H1 (cell line): ENCODE results near the gene GOLPH3L. TPM values are rescaled to one million over a fixed set of nuclear protein-coding genes. Genes with fewer than 3 reads are reported as not detected.
"Not testable (repeated sequence)": the region's sequence is repeated elsewhere in the genome, so short reads cannot be mapped to it uniquely, and the experiment has no call there.

ENCODE experiments used
- CTCF ChIA-PET: fragments of 300-600 bp; sonication (Branson Sonifier 250); formaldehyde crosslinking; loops from one replicate; lab custom pipeline; 2021; ENCODE audit not compliant: partially characterized antibody; lab: Charles Lee
- POLR2A ChIA-PET: fragments of 300-600 bp; sonication (Branson Sonifier 250); formaldehyde crosslinking; loops from one replicate; lab custom pipeline; 2021; ENCODE audit warnings: inconsistent platforms; ENCODE audit not compliant: partially characterized antibody; lab: Charles Lee
- DNase-seq, 2 experiments: peaks; one replicate each; pipeline versions ENCODE4 v3.0.0 to v3.0.0-alpha.2; 2010 to 2022; ENCODE audit warnings: low spot score in 2 of 2, low read depth in 1 of 2, mixed read lengths in 1 of 2
- FAIRE-seq: peaks from 2 replicates; lab custom pipeline; 2011; peaks lifted over from hg19 to GRCh38; lab: Jason Lieb, UNC
- H2AFZ ChIP-seq: 2 replicates; pipeline ENCODE4 v1.8.1; 2012; ENCODE audit warnings: low read length, inconsistent platforms
- H2AK5ac ChIP-seq: 2 replicates; pipeline ENCODE4 v1.6.1; 2013; ENCODE audit warnings: low read depth, low read length
- H2BK120ac ChIP-seq: replicated peaks from 2 replicates; pipeline ENCODE3; 2013; ENCODE audit warnings: low read depth, low read length, inconsistent platforms
- H2BK12ac ChIP-seq: 2 replicates; pipeline ENCODE4 v1.6.1; 2013; ENCODE audit warnings: low read depth, low read length
- H2BK15ac ChIP-seq: 2 replicates; pipeline ENCODE4 v1.6.1; 2013; ENCODE audit warnings: low read length
- H2BK20ac ChIP-seq: 2 replicates; pipeline ENCODE4 v1.6.1; 2013; ENCODE audit warnings: low read length
- H2BK5ac ChIP-seq: 2 replicates; pipeline ENCODE4 v1.6.1; 2013; ENCODE audit warnings: low read depth, low read length
- H3K14ac ChIP-seq: 2 replicates; pipeline ENCODE4 v1.6.1; 2013; ENCODE audit warnings: inconsistent platforms; ENCODE audit not compliant: insufficient read length
- H3K18ac ChIP-seq: 2 replicates; pipeline ENCODE4 v1.6.1; 2013; ENCODE audit warnings: low read length; ENCODE audit errors: extremely low read depth
- H3K23ac ChIP-seq: 2 replicates; pipeline ENCODE4 v1.6.1; 2013; ENCODE audit warnings: inconsistent platforms; ENCODE audit not compliant: insufficient read length
- H3K23me2 ChIP-seq: 2 replicates; pipeline ENCODE4 v1.6.1; 2013; ENCODE audit warnings: low read depth, low read length
- H3K27ac ChIP-seq: 2 replicates; pipeline ENCODE4 v1.6.1; 2011; ENCODE audit warnings: low read depth, low read length, inconsistent platforms
- H3K27me3 ChIP-seq, 4 experiments: replicated peaks in 1 of 4; 1 replicate in 1 of 4; 2 replicates in 3 of 4; pipeline versions ENCODE4 v1.6.1 to v1.8.1; 2011 to 2013; ENCODE audit warnings: low read length in 3 of 4, mild to moderate bottlenecking in 3 of 4, inconsistent platforms in 2 of 4, mixed read lengths in 2 of 4, moderate library complexity in 1 of 4; ENCODE audit not compliant: control insufficient read depth in 3 of 4, insufficient read depth in 3 of 4; ENCODE audit errors: extremely low read depth in 1 of 4
- H3K36me3 ChIP-seq, 4 experiments: 2 replicates each; pipeline versions ENCODE4 v1.6.1 to v1.8.1; 2011 to 2013; ENCODE audit warnings: mild to moderate bottlenecking in 4 of 4, low read length in 3 of 4, moderate library complexity in 2 of 4, control low read depth in 1 of 4, inconsistent platforms in 1 of 4; ENCODE audit not compliant: insufficient read depth in 4 of 4, control insufficient read depth in 2 of 4
- H3K4ac ChIP-seq: replicated peaks from 2 replicates; pipeline ENCODE3; 2013; ENCODE audit warnings: low read length, low read depth, mixed read lengths, inconsistent platforms; ENCODE audit not compliant: insufficient read length
- H3K4me1 ChIP-seq, 4 experiments: replicated peaks in 1 of 4; 1 replicate in 1 of 4; 2 replicates in 3 of 4; pipeline versions ENCODE4 v1.6.1 to v1.8.1; 2011 to 2013; ENCODE audit warnings: low read length in 3 of 4, inconsistent platforms in 2 of 4, mixed read lengths in 1 of 4; ENCODE audit not compliant: insufficient read depth in 4 of 4, control insufficient read depth in 3 of 4
- H3K4me2 ChIP-seq, 2 experiments: 2 replicates each; pipeline versions ENCODE4 v1.6.1 to v1.8.1; 2011 to 2013; ENCODE audit warnings: low read depth in 2 of 2, low read length in 2 of 2, control low read depth in 1 of 2, inconsistent platforms in 1 of 2, mild to moderate bottlenecking in 1 of 2; ENCODE audit not compliant: insufficient read depth in 1 of 2
- H3K4me3 ChIP-seq, 4 experiments: fragments of 200-600, 300-600 bp in 1 of 4; sonication (generic), shearing (Covaris generic), sonication (Bioruptor Twin) in 1 of 4; 2 replicates each; pipeline versions ENCODE4 v1.5.1 to v1.8.1; 2011 to 2016; ENCODE audit warnings: low read length in 4 of 4, low read depth in 3 of 4, control low read depth in 2 of 4, inconsistent platforms in 2 of 4, mild to moderate bottlenecking in 2 of 4, mixed read lengths in 1 of 4, moderate library complexity in 1 of 4; ENCODE audit not compliant: insufficient read depth in 2 of 4; ENCODE audit errors: extremely low read depth in 1 of 4
- H3K56ac ChIP-seq: replicated peaks from 2 replicates; pipeline ENCODE3; 2013; ENCODE audit warnings: low read depth, mild to moderate bottlenecking, mixed read lengths, low read length, inconsistent platforms; ENCODE audit not compliant: insufficient read length
- H3K79me1 ChIP-seq: 2 replicates; pipeline ENCODE4 v1.6.1; 2013; ENCODE audit warnings: low read depth, low read length, control low read depth
- H3K79me2 ChIP-seq, 2 experiments: 2 replicates each; pipeline versions ENCODE4 v1.6.1 to v1.8.1; 2012 to 2013; ENCODE audit warnings: low read length in 2 of 2, mild to moderate bottlenecking in 2 of 2, inconsistent platforms in 1 of 2; ENCODE audit not compliant: insufficient read depth in 2 of 2, control insufficient read depth in 1 of 2
- H3K9ac ChIP-seq, 4 experiments: replicated peaks in 1 of 4; 1 replicate in 1 of 4; 2 replicates in 3 of 4; pipeline versions ENCODE4 v1.6.1 to v1.8.1; 2011 to 2013; ENCODE audit warnings: low read depth in 3 of 4, low read length in 3 of 4, control low read depth in 2 of 4, mild to moderate bottlenecking in 2 of 4, moderate library complexity in 2 of 4, inconsistent platforms in 1 of 4; ENCODE audit errors: extremely low read depth in 1 of 4
- H3K9me3 ChIP-seq, 2 experiments: 2 replicates each; pipeline versions ENCODE4 v1.6.1 to v1.8.1; 2012 to 2013; ENCODE audit warnings: mild to moderate bottlenecking in 2 of 2, moderate library complexity in 2 of 2, control low read depth in 1 of 2, inconsistent platforms in 1 of 2, low read depth in 1 of 2, low read length in 1 of 2, mixed read lengths in 1 of 2; ENCODE audit not compliant: insufficient read depth in 2 of 2
- H4K20me1 ChIP-seq, 2 experiments: replicated peaks in 1 of 2; 2 replicates each; pipeline versions ENCODE3 to v1.8.1; 2011 to 2013; ENCODE audit warnings: inconsistent platforms in 2 of 2, low read length in 2 of 2, mild to moderate bottlenecking in 1 of 2; ENCODE audit not compliant: insufficient read depth in 2 of 2, control insufficient read depth in 1 of 2
- H4K5ac ChIP-seq: 2 replicates; pipeline ENCODE4 v1.6.1; 2013; ENCODE audit warnings: low read length, low read depth, mixed read lengths, inconsistent platforms; ENCODE audit not compliant: insufficient read length
- H4K8ac ChIP-seq: 2 replicates; pipeline ENCODE4 v1.8.0; 2013; ENCODE audit warnings: mild to moderate bottlenecking, moderate library complexity, low read length, inconsistent platforms; ENCODE audit not compliant: insufficient read depth; ENCODE audit errors: extremely low read depth
- H4K91ac ChIP-seq: replicated peaks from 2 replicates; pipeline ENCODE3; 2013; ENCODE audit warnings: low read length, mixed read lengths, inconsistent platforms; ENCODE audit not compliant: insufficient read length
- WGBS, 2 experiments: shearing (Covaris generic) in 1 of 2; methylation state at CpG; one replicate each; pipeline versions ENCODE4 v1.1.6 to v1.1.7; 2013 to 2015; ENCODE audit warnings: low lambda C conversion rate in 2 of 2, mixed read lengths in 2 of 2, inconsistent platforms in 1 of 2, low coverage in 1 of 2, missing lambda C conversion rate in 1 of 2; ENCODE audit not compliant: insufficient replicate concordance in 2 of 2, insufficient coverage in 1 of 2, insufficient read length in 1 of 2; ENCODE audit errors: extremely low coverage in 1 of 2, missing lambda C conversion rate in 1 of 2; 5-methylcytosine and 5-hydroxymethylcytosine counted together
- polyA plus RNA-seq, 7 experiments: library from polyadenylated mRNA; depleted of rRNA in 3 of 7; stranded (reverse) in 5 of 7; unstranded in 2 of 7; fragments of >200 nt in 5 of 7; fragments of 200-250 nt in 2 of 7; gene quantifications; 1 replicate in 5 of 7; 2 replicates in 1 of 7; 4 replicates in 1 of 7; pipeline versions ENCODE4 v1.2.1 to v1.2.3, GENCODE V29; 2011 to 2013; ENCODE audit warnings: missing spikeins in 2 of 7, mixed read lengths in 2 of 7
- total RNA-seq: library from RNA; stranded (reverse); fragmentation: NEBNext Ultra II Directional; extraction: Animal tissue kit (Norgen Biotek cat#: 25700); gene quantifications from 2 replicates; pipeline ENCODE4 v1.2.1, GENCODE V29; 2021

GOLPH3L gene
- total and polyA plus RNA-seq, 2 of the 8 experiments (the other 6 are each of a cell fraction or from before 2014, with no cell fraction given), result 13.3 to 40.8 TPM

DNA sequence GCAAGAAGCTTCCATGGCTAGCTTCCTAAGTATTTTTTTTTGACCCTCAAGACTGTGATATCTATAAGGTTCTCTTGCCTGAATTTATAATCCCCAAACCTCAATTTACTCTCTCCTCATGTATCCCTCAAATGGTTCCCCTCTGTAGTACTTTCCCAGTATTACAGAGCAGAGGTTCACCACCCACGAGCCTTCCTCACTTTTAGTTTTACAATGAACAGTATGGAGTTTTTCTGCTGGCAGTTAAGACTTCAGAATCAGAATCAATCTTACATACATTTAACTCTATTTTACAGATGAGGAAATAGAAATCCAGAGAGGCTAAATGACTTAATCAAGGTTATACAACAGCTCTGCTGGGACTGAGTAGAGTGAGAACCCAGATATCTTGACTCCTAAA, 72.4 kb downstream of the GOLPH3L start:
- not testable (repeated sequence) for FAIRE-seq, H3K27ac ChIP-seq, H3K4me1 ChIP-seq, H2BK20ac ChIP-seq, H3K79me1 ChIP-seq, H2BK120ac ChIP-seq, H3K9me3 ChIP-seq, DNase-seq, H4K8ac ChIP-seq, H2BK15ac ChIP-seq, H3K4ac ChIP-seq, H3K18ac ChIP-seq, H3K23me2 ChIP-seq, H2BK12ac ChIP-seq, H4K20me1 ChIP-seq, H4K5ac ChIP-seq, H4K91ac ChIP-seq, H3K14ac ChIP-seq, H2AFZ ChIP-seq, H3K27me3 ChIP-seq, H3K56ac ChIP-seq, H2AK5ac ChIP-seq, H3K4me2 ChIP-seq, H3K9ac ChIP-seq, H3K23ac ChIP-seq, H2BK5ac ChIP-seq, H3K4me3 ChIP-seq
- Histone ChIP-seq H3K36me3 (peaks cover 31 to 64% (median 56%) of the 10 kb centered on the region in 4 experiments), H3K79me2 (peaks cover 0 to 33% of the 10 kb centered on the region in 2 experiments; a peak in 2 of 4 replicates)
- 89% methylated on average over 1 of the region's 1 CpG; no CpG with 5 or more reads in 1 of the 2 experiments for WGBS, 2 experiments
- ChIA-PET CTCF (interaction anchor here (0.6 to 0.9 kb wide), 2 partner anchors 65 to 188 kb away, joined by 3 to 4 read pairs; no protein-coding TSS in a partner anchor), POLR2A (interaction anchor here (0.7 to 43.5 kb wide), 5 partner anchors 10 to 55 kb away, joined by 3 to 1380 read pairs (median 4); partner anchors contain the start of genes ADAMTSL4 and MCL1)

DNA sequence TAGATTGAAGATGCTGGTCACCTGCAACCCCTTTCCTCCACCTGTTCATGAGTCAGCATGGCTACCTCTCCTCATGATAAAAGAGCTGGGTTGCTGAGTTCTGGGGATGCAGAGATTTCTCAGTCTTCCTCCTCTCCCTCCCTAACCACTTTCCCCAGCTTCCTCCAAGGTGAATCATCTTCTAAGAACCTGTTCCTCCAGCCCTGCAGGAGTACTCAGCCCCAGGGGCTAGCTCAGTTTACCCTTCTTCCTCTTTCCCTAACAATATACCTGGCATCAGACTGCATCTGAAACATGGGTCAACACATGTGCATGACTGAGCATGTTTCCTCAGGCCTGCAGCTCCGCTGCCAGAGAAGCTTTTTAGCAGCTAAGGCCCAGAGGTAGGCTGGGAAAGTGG, 72.8 kb downstream of the GOLPH3L start:
- not testable (repeated sequence) for FAIRE-seq, H3K14ac ChIP-seq, H3K4me3 ChIP-seq, H2BK20ac ChIP-seq, H3K23ac ChIP-seq, H3K56ac ChIP-seq, H3K23me2 ChIP-seq, H3K27ac ChIP-seq, H4K5ac ChIP-seq, H2AFZ ChIP-seq, H3K9me3 ChIP-seq, H4K20me1 ChIP-seq, H3K27me3 ChIP-seq, H4K91ac ChIP-seq, H2BK12ac ChIP-seq, H3K9ac ChIP-seq, DNase-seq, H3K4ac ChIP-seq, H2AK5ac ChIP-seq, H3K4me1 ChIP-seq, H3K4me2 ChIP-seq, H2BK5ac ChIP-seq, H2BK120ac ChIP-seq, H3K18ac ChIP-seq, H3K79me1 ChIP-seq, H4K8ac ChIP-seq, H2BK15ac ChIP-seq
- POLR2A ChIA-PET, result interaction anchor here (0.6 to 43.5 kb wide), 5 partner anchors 10 to 147 kb away, joined by 3 to 1380 read pairs (median 4); partner anchors contain the start of genes ADAMTSL4 and MCL1
- peaks cover 0 to 33% of the 10 kb centered on the region in 2 experiments; a peak in 2 of 4 replicates for H3K79me2 ChIP-seq
- peaks cover 35 to 68% (median 60%) of the 10 kb centered on the region in 4 experiments for H3K36me3 ChIP-seq
- 88% methylated on average over 1 of the region's 1 CpG; no CpG with 5 or more reads in 1 of the 2 experiments for WGBS, 2 experiments
- CTCF ChIA-PET, result interaction anchor here (0.6 to 0.9 kb wide), 2 partner anchors 64 to 188 kb away, joined by 3 to 4 read pairs; no protein-coding TSS in a partner anchor
